ENCODE results near the gene CCDC149. TPM values are rescaled to one million over a fixed set of nuclear protein-coding genes. Genes with fewer than 3 reads are reported as not detected.

The CCDC149 gene
- total RNA-seq, 1 experiment from 2014 or later, result 9.8 TPM

GRCh38 chr4:24768604-24769003 lies 144.2 kb downstream of the CCDC149 start:
- no peak overlapping the region for H2AFZ ChIP-seq
- no peaks in the 10 kb centered on the region for H3K27me3 ChIP-seq (ENCODE audit: insufficient read depth, low read depth)
- H3K4me1 ChIP-seq (replicated peaks; ENCODE audit: insufficient read depth), result peaks cover 21% of the 10 kb centered on the region
- ChIA-PET CTCF (interaction anchor here (0.6 kb wide), 1 partner anchor 109 kb away, joined by 3 read pairs; no protein-coding TSS in a partner anchor), POLR2A (ENCODE audit: unreplicated experiment) (no interaction called here)
- H3K79me2 ChIP-seq (ENCODE audit: low read depth), result no peaks in the 10 kb centered on the region
- TF ChIP-seq, protein P1, sequence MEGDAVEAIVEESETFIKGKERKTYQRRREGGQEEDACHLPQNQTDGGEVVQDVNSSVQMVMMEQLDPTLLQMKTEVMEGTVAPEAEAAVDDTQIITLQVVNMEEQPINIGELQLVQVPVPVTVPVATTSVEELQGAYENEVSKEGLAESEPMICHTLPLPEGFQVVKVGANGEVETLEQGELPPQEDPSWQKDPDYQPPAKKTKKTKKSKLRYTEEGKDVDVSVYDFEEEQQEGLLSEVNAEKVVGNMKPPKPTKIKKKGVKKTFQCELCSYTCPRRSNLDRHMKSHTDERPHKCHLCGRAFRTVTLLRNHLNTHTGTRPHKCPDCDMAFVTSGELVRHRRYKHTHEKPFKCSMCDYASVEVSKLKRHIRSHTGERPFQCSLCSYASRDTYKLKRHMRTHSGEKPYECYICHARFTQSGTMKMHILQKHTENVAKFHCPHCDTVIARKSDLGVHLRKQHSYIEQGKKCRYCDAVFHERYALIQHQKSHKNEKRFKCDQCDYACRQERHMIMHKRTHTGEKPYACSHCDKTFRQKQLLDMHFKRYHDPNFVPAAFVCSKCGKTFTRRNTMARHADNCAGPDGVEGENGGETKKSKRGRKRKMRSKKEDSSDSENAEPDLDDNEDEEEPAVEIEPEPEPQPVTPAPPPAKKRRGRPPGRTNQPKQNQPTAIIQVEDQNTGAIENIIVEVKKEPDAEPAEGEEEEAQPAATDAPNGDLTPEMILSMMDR (conservative IDR thresholded peaks at IDR 0.05), result no peak
- TF ChIP-seq EZH2 (IDR thresholded peaks at IDR 0.05; ENCODE audit: low read depth), result no peak
- H3K9me2 ChIP-seq (ENCODE audit: insufficient read depth), result no peaks in the 10 kb centered on the region
- no peaks in the 10 kb centered on the region for H3K9me3 ChIP-seq (ENCODE audit: insufficient read depth, low read depth)
- no peaks in the 10 kb centered on the region for H3K36me3 ChIP-seq (ENCODE audit: low read depth)
- intact Hi-C loops (cut with micrococcal nuclease; ENCODE audit: unreplicated experiment), result no loop called here
- no peak overlapping the region for H3K4me2 ChIP-seq
- no peak for DNase-seq
- no peaks in the 10 kb centered on the region for H4K20me1 ChIP-seq (ENCODE audit: insufficient read depth)
- no peak overlapping the region for H3K4me3 ChIP-seq
- no TSS peak for BruUV-seq (replicated peaks)
- H3F3A ChIP-seq (ENCODE audit: insufficient read depth, low read depth), result peaks cover 11% of the 10 kb centered on the region; the same call in 1 of the 2 replicates
- H3K27ac ChIP-seq, result no peak overlapping the region

- POLR2A ChIA-PET (ENCODE audit: unreplicated experiment), result no interaction called here
These were observed 144.8 kb downstream of the CCDC149 start for GRCh38 chr4:24768006-24768405.

DNA sequence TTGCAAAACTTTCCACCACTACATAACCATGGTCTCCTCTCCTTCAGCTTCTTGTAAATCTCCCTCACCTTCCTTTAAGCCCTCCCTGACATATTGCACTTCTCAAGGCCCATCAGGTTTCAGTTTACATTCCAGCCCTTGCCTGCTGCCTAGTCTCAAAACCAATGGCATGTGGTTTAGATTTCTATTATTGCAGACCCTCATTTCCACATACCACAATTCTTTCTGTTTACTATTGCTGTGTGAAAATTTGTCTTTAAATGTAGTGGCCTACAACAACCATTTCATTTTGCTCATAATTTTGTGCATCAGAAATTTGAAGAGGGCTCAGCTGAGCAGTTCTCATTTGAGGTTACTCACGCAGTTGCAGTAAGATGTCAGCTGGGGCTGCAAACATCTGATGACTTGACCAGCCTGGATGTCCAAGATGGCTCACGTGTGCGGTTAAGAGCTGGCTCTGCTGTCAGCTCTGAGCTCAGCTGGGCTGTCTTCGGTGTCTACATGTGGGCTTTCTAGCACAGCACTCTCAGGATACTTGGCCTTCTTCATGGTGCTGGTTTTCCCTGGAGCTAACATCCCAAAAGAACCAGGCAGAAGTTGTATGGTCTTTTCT lies 147.4 kb downstream of the CCDC149 start:
- ChIA-PET CTCF (no interaction called here), POLR2A (ENCODE audit: unreplicated experiment) (no interaction called here)
- no peaks in the 10 kb centered on the region for H3K9me3 ChIP-seq (ENCODE audit: insufficient read depth, low read depth)
- H3K9me2 ChIP-seq (ENCODE audit: insufficient read depth), result no peaks in the 10 kb centered on the region
- no peaks in the 10 kb centered on the region for H3K27me3 ChIP-seq (ENCODE audit: insufficient read depth, low read depth)
- H3K4me2 ChIP-seq, result no peak overlapping the region
- no peak overlapping the region for H3K27ac ChIP-seq
- peaks cover 13% of the 10 kb centered on the region; the same call in 1 of the 2 replicates for H3F3A ChIP-seq (ENCODE audit: insufficient read depth, low read depth)
- BruUV-seq (replicated peaks), result no TSS peak
- H2AFZ ChIP-seq, result no peak overlapping the region
- TF ChIP-seq, protein P1 (conservative IDR thresholded peaks at IDR 0.05), result no peak
- no peak for TF ChIP-seq EZH2 (IDR thresholded peaks at IDR 0.05; ENCODE audit: low read depth)
- intact Hi-C loops (cut with micrococcal nuclease; ENCODE audit: unreplicated experiment), result no loop called here
- H4K20me1 ChIP-seq (ENCODE audit: insufficient read depth), result no peaks in the 10 kb centered on the region
- peaks cover 23% of the 10 kb centered on the region for H3K4me1 ChIP-seq (replicated peaks; ENCODE audit: insufficient read depth)
- no peaks in the 10 kb centered on the region for H3K36me3 ChIP-seq (ENCODE audit: low read depth)
- no peak for DNase-seq
- H3K4me3 ChIP-seq, result no peak overlapping the region
- H3K79me2 ChIP-seq (ENCODE audit: low read depth), result no peaks in the 10 kb centered on the region

More at GRCh38 chr4:24768006-24768405, 144.8 kb downstream of the CCDC149 start:
- Histone ChIP-seq H3K4me1 (replicated peaks; ENCODE audit: insufficient read depth) (peaks cover 27% of the 10 kb centered on the region), H2AFZ (no peak overlapping the region), H4K20me1 (ENCODE audit: insufficient read depth) (no peaks in the 10 kb centered on the region), H3K9me3 (ENCODE audit: insufficient read depth, low read depth) (no peaks in the 10 kb centered on the region), H3F3A (ENCODE audit: insufficient read depth, low read depth) (peaks cover 13% of the 10 kb centered on the region; the same call in 1 of the 2 replicates), H3K27me3 (ENCODE audit: insufficient read depth, low read depth) (no peaks in the 10 kb centered on the region), H3K4me3 (no peak overlapping the region), H3K36me3 (ENCODE audit: low read depth) (no peaks in the 10 kb centered on the region), H3K4me2 (no peak overlapping the region), H3K79me2 (ENCODE audit: low read depth) (no peaks in the 10 kb centered on the region), H3K27ac (no peak overlapping the region), H3K9me2 (ENCODE audit: insufficient read depth) (no peaks in the 10 kb centered on the region)
- CTCF ChIA-PET, result no interaction called here
- DNase-seq, result no peak
- intact Hi-C loops (cut with micrococcal nuclease; ENCODE audit: unreplicated experiment), result no loop called here
- no peak for TF ChIP-seq EZH2 (IDR thresholded peaks at IDR 0.05; ENCODE audit: low read depth)
- TF ChIP-seq, protein P1 (conservative IDR thresholded peaks at IDR 0.05), result no peak
- no TSS peak for BruUV-seq (replicated peaks)

Measured in PC-9 (cell line).